HL-60 (cell line): ENCODE results near the gene AP2B1.

ENCODE experiments used
- GABPA ChIP-seq: IDR thresholded peaks from 2 replicates; pipeline ENCODE4 v1.6.1; 2012; ENCODE audit warnings: low read depth
- POLR2AphosphoS5 ChIP-seq: IDR thresholded peaks from 2 replicates; pipeline ENCODE4 v1.6.1; 2012; ENCODE audit warnings: low read depth
- TF ChIP-seq, protein P1 (sequence below): IDR thresholded peaks from one replicate; pipeline ENCODE4 v1.5.1; 2011; ENCODE audit warnings: low read length, control low read depth, inconsistent platforms; ENCODE audit not compliant: insufficient read depth

- TF ChIP-seq, protein P1, sequence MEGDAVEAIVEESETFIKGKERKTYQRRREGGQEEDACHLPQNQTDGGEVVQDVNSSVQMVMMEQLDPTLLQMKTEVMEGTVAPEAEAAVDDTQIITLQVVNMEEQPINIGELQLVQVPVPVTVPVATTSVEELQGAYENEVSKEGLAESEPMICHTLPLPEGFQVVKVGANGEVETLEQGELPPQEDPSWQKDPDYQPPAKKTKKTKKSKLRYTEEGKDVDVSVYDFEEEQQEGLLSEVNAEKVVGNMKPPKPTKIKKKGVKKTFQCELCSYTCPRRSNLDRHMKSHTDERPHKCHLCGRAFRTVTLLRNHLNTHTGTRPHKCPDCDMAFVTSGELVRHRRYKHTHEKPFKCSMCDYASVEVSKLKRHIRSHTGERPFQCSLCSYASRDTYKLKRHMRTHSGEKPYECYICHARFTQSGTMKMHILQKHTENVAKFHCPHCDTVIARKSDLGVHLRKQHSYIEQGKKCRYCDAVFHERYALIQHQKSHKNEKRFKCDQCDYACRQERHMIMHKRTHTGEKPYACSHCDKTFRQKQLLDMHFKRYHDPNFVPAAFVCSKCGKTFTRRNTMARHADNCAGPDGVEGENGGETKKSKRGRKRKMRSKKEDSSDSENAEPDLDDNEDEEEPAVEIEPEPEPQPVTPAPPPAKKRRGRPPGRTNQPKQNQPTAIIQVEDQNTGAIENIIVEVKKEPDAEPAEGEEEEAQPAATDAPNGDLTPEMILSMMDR: no peak
- TF ChIP-seq POLR2AphosphoS5 (peak; percentile 68), GABPA (no peak)
These were observed 46.3 kb upstream of the AP2B1 start for GRCh38 chr17:35540589-35541404.
